Testis (tissue), 3 donors: ENCODE results near the gene CPSF4. TPM values are rescaled to one million over a fixed set of nuclear protein-coding genes. Genes with fewer than 3 reads are reported as not detected.

Experiments
- DNase-seq: peaks from one replicate; pipeline ENCODE4 v3.0.0-alpha.2; 2019
- H3K27ac ChIP-seq, 2 donors: fragments of 200-600 bp; sonication (generic); one replicate each; pipeline ENCODE4 v1.5.1; 2019
- H3K27me3 ChIP-seq: fragments of 200-600 bp; sonication (generic); one replicate; pipeline ENCODE4 v1.5.1; 2019
- H3K36me3 ChIP-seq: fragments of 200-600 bp; sonication (generic); one replicate; pipeline ENCODE4 v1.5.1; 2017; ENCODE audit warnings: low read depth; ENCODE audit errors: missing control alignments
- H3K4me1 ChIP-seq: fragments of 200-600 bp; sonication (generic); one replicate; pipeline ENCODE4 v1.5.1; 2019
- H3K4me3 ChIP-seq, 2 donors: fragments of 200-600 bp; sonication (generic); one replicate each; pipeline ENCODE4 v1.5.1; 2017 to 2019
- H3K9me3 ChIP-seq: fragments of 200-600 bp; sonication (generic); one replicate; pipeline ENCODE4 v1.5.1; 2017
- POLR2A ChIP-seq: fragments of 450-650 bp; IDR thresholded peaks from one replicate; pipeline ENCODE4 v1.6.1; 2017; ENCODE audit warnings: antibody characterized with exemption, mild to moderate bottlenecking, moderate library complexity
- WGBS, 2 donors: methylation state at CpG; one replicate each; pipeline ENCODE4 v1.1.5; 2018; 5-methylcytosine and 5-hydroxymethylcytosine counted together
- intact Hi-C: fragments of 100-400 bp; cut with DNase I; formaldehyde crosslinking; loops from one replicate; pipeline ENCODE4 v1.15.1; 2023; ENCODE audit warnings: low total_unique reads
- polyA plus RNA-seq: library from polyadenylated mRNA; stranded (reverse); fragments of 350-450 nt; fragmentation: Illumina TruSeq; extraction: RNeasy Lipid Tissue Mini Kit (QIAGEN cat#74804); gene quantifications from one replicate; pipeline ENCODE4 v1.2.3, GENCODE V29; 2014; ENCODE audit warnings: low read depth, low replicate concordance; ENCODE audit not compliant: insufficient read depth
- total RNA-seq, 2 donors: library from RNA; depleted of rRNA; stranded (reverse); fragments of >200 nt; gene quantifications; one replicate each; pipeline ENCODE4 v1.2.3, GENCODE V29; 2016
- TF ChIP-seq, protein P1 (sequence below), 3 experiments: fragments of 450-650 bp in 2 of 3; fragments of 200-600 bp in 1 of 3; sonication (generic) in 1 of 3; IDR thresholded peaks; one replicate each; pipeline ENCODE4 v1.5.1; 2016 to 2019; ENCODE audit warnings: antibody characterized with exemption in 3 of 3, mild to moderate bottlenecking in 2 of 3, moderate library complexity in 1 of 3

The CPSF4 gene
- total and polyA plus RNA-seq, 3 donors from 2014 or later, result 82.4 to 130 (median 107) TPM

DNA sequence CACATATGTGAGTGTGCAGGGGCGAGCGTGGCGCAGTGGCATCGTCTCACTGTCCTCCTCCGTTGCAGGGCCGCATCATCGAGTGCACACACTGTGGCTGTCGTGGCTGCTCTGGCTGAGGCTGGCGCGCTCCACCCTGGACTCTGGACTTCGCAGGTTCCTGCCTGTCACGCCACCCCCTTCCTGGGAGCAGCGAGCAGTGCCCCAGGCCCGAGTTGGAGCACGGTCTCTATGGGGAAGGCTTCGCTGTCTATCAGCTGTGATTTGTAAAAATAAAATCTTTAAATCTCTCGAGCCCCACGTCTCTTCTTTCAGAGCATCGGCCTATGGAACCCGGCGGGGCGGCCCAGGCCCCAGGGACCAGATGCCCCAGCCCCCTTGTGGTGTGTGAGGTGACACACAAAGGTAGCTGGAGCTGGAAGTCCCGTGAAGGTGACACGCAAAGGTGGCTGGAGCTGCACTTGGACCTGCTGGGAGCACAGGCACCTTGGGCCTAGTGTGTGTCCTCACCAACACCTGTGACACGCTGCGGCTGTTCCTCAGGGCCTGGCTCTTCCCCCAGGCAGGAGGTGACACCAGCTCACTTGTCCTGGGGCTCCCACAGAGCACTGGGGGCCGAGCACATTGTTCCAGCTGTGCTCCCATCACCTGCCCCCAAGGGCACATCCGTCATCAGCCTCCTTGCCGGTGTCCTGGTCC, 19.3 kb upstream of the CPSF4 start:
- Histone ChIP-seq H3K27ac (no peak overlapping the region), H3K4me1 (no peaks in the 10 kb centered on the region), H3K9me3 (no peaks in the 10 kb centered on the region), H3K36me3 (peaks cover 3% of the 10 kb centered on the region), H3K27me3 (no peaks in the 10 kb centered on the region), H3K4me3 (peak overlapping the region in 1 of 2 donors; percentile 3)
- intact Hi-C loops, result no loop called here
- no peak for TF ChIP-seq POLR2A
- TF ChIP-seq, protein P1, sequence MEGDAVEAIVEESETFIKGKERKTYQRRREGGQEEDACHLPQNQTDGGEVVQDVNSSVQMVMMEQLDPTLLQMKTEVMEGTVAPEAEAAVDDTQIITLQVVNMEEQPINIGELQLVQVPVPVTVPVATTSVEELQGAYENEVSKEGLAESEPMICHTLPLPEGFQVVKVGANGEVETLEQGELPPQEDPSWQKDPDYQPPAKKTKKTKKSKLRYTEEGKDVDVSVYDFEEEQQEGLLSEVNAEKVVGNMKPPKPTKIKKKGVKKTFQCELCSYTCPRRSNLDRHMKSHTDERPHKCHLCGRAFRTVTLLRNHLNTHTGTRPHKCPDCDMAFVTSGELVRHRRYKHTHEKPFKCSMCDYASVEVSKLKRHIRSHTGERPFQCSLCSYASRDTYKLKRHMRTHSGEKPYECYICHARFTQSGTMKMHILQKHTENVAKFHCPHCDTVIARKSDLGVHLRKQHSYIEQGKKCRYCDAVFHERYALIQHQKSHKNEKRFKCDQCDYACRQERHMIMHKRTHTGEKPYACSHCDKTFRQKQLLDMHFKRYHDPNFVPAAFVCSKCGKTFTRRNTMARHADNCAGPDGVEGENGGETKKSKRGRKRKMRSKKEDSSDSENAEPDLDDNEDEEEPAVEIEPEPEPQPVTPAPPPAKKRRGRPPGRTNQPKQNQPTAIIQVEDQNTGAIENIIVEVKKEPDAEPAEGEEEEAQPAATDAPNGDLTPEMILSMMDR (IDR thresholded peaks at IDR 0.05), result no peak
- WGBS, 2 donors, result 89 to 90% methylated on average over 13 to 29 of the region's 29 CpGs
- no peak for DNase-seq

DNA sequence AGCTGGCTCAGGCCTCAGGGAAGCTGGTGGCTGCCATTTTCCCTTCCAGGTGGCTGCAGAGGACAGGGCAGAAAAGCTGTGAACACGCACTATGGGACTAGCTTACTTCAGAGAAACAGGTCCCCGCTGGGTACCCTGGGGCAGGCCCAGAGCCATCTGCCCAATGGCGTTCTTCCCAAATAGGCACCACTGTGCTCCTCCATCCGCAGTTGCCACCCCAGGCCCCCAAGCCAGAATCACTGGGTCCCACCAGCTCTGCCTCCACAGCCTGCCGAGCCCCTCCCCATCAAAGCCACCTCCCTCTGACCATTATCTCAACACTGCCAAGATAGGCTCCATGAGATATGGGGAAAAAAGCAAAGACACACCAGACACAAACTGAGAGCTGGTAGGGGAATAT, 18.5 kb upstream of the CPSF4 start:
- Histone ChIP-seq H3K27ac (no peak overlapping the region), H3K4me1 (no peaks in the 10 kb centered on the region), H3K36me3 (peaks cover 3% of the 10 kb centered on the region), H3K4me3 (peak overlapping the region; percentile 3 to 9), H3K27me3 (no peaks in the 10 kb centered on the region), H3K9me3 (no peaks in the 10 kb centered on the region)
- DNase-seq, result no peak
- WGBS, 2 donors, result 79 to 89% methylated on average over 5 of the region's 5 CpGs
- TF ChIP-seq, protein P1 (IDR thresholded peaks at IDR 0.05), result no peak
- no peak for TF ChIP-seq POLR2A
- intact Hi-C loops, result no loop called here

DNA sequence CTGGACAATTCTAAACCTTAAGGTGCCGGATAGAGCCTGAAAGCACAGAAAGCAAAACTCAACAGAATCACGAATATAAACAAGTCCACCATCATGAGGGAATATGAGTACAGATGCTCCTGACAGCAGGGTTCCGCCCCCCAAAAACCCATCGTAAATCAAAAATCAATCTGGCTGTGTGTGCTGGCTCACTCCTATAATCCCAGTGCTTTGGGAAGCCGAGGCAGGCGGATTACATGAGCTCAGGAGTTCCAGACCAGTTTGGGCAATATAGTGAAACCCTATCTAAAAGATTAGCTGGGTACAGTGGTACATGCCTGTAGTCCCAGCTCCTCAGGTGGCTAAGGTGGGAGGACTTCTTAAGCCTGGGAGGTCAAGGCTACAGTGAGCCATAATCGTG, 17.8 kb upstream of the CPSF4 start:
- no peak for TF ChIP-seq POLR2A
- TF ChIP-seq, protein P1 (IDR thresholded peaks at IDR 0.05), result no peak
- Histone ChIP-seq H3K4me3 (no peak overlapping the region), H3K9me3 (no peaks in the 10 kb centered on the region), H3K4me1 (no peaks in the 10 kb centered on the region), H3K36me3 (peaks cover 3% of the 10 kb centered on the region), H3K27me3 (no peaks in the 10 kb centered on the region), H3K27ac (no peak overlapping the region)
- 77 to 81% methylated on average over 7 of the region's 7 CpGs for WGBS, 2 donors
- intact Hi-C loops, result no loop called here
- DNase-seq, result no peak

DNA sequence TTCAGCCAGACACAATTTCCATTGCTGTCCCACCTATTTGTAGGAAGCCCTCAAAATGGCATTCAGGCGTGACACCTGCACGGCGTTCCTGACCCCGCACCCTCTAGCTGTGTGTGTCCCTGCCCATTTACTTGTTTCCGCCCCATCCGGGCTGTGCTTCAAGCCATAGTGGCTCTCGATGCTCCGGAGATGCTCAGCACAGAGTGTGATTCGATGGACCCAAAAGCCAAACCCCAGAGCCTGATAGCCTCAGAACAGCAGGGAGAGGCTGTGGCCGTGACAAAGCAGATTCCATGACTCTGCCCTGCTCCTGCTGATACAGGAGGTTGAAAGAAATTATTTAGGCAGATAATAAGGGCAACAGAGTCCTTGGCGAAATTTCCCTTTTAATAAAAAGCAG, 16.6 kb upstream of the CPSF4 start:
- Histone ChIP-seq H3K27ac (no peak overlapping the region), H3K4me3 (no peak overlapping the region), H3K4me1 (no peaks in the 10 kb centered on the region), H3K27me3 (no peaks in the 10 kb centered on the region), H3K36me3 (peaks cover 3% of the 10 kb centered on the region), H3K9me3 (no peaks in the 10 kb centered on the region)
- TF ChIP-seq, protein P1 (IDR thresholded peaks at IDR 0.05), result no peak
- TF ChIP-seq POLR2A, result no peak
- whole genome bisulfite sequencing, 2 donors, result 56 to 82% methylated on average over 11 of the region's 11 CpGs
- DNase-seq, result no peak
- intact Hi-C loops, result no loop called here

DNA sequence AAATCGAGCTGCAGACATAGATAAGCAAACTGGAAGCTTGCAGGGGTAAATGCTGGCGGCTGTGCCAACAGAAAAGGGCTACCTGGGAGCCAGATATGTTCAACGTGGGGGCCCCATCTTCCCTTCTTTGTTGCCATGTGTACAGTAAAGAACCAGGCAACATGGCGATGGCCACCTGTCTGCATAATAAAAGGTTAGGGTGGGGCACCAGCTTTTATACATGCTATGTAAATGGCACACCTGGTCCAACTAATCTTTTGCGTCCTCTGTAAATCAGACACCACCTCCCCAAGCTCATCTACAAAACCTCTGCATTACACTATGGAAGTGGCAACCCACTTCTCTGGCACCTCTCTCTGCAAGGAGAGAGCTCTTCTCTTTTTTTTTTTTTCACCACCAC, 16.1 kb upstream of the CPSF4 start:
- TF ChIP-seq POLR2A, result no peak
- H3K27ac ChIP-seq, result no peak overlapping the region
- no peaks in the 10 kb centered on the region for H3K9me3 ChIP-seq
- intact Hi-C loops, result no loop called here
- H3K4me3 ChIP-seq, result no peak overlapping the region
- 62 to 75% methylated on average over 5 of the region's 5 CpGs for WGBS, 2 donors
- peaks cover 3% of the 10 kb centered on the region for H3K36me3 ChIP-seq
- no peaks in the 10 kb centered on the region for H3K4me1 ChIP-seq
- no peak for DNase-seq
- no peaks in the 10 kb centered on the region for H3K27me3 ChIP-seq
